Effector CD4-positive, alpha-beta T cell (primary cell): ENCODE measurements around the gene TRIM31.

Experiments
- DNase-seq: peaks from one replicate; pipeline ENCODE4 v3.0.0-alpha.2; 2020

The TRIM31 gene

GRCh38 chr6:30074331-30075093, 38.4 kb downstream of the TRIM31 start:
- DNase-seq: no peak

GRCh38 chr6:30073489-30074235, 39.2 kb downstream of the TRIM31 start:
- no peak for DNase-seq

- no peak for DNase-seq
These were observed 41.0 kb downstream of the TRIM31 start for GRCh38 chr6:30071858-30072257.

- no peak for DNase-seq
These were observed 41.6 kb downstream of the TRIM31 start for GRCh38 chr6:30071081-30071818.

- DNase-seq: no peak
These were observed 45.3 kb downstream of the TRIM31 start for GRCh38 chr6:30067460-30068139.

- DNase-seq: peak; percentile 95
These were observed 46.1 kb downstream of the TRIM31 start, which contains the start of gene PPP1R11 for GRCh38 chr6:30066577-30067459. PPP1R11 (plus strand) TSS chr6:30067198; CDS start chr6:30067411, 213 bp downstream.

- no peak for DNase-seq
These were observed 46.8 kb downstream of the TRIM31 start for GRCh38 chr6:30066082-30066481.

- no peak for DNase-seq
These were observed 49.6 kb downstream of the TRIM31 start for GRCh38 chr6:30063315-30063714.

- DNase-seq: no peak
These were observed 50.3 kb downstream of the TRIM31 start for GRCh38 chr6:30062471-30063178.

GRCh38 chr6:30061858-30062458, 50.9 kb downstream of the TRIM31 start:
- DNase-seq: no peak

- DNase-seq: peak; percentile 84
These were observed 51.6 kb downstream of the TRIM31 start, which contains the start of gene POLR1H for GRCh38 chr6:30061092-30061857. POLR1H (plus strand) TSS chr6:30061265; CDS start chr6:30061525, 260 bp downstream.

- DNase-seq: no peak
These were observed 52.2 kb downstream of the TRIM31 start for GRCh38 chr6:30060606-30061091.

GRCh38 chr6:30055513-30055912, 57.4 kb downstream of the TRIM31 start:
- DNase-seq: no peak

- no peak for DNase-seq
These were observed 59.2 kb downstream of the TRIM31 start for GRCh38 chr6:30053682-30054081.
